Endothelial cell (in vitro differentiated cells): Measurements from ENCODE around the gene RAB17. TPM values are rescaled to one million over a fixed set of nuclear protein-coding genes. Genes with fewer than 3 reads are reported as not detected.

Experiments used
- DNase-seq: peaks from one replicate; pipeline ENCODE4 v3.0.0; 2021; ENCODE audit warnings: low spot score
- H3K27ac Mint-ChIP-seq: one replicate; pipeline ENCODE4 v1.8.0; 2021; ENCODE audit warnings: mixed read lengths, inconsistent platforms; ENCODE audit not compliant: unreplicated experiment
- H3K27me3 Mint-ChIP-seq: one replicate; pipeline ENCODE4 v1.8.0; 2021; ENCODE audit warnings: mild to moderate bottlenecking, moderate library complexity, mixed read lengths, inconsistent platforms; ENCODE audit not compliant: unreplicated experiment
- H3K36me3 Mint-ChIP-seq: one replicate; pipeline ENCODE4 v1.8.0; 2021; ENCODE audit warnings: mild to moderate bottlenecking, low read depth, mixed read lengths, inconsistent platforms; ENCODE audit not compliant: unreplicated experiment
- H3K4me1 Mint-ChIP-seq: one replicate; pipeline ENCODE4 v1.8.0; 2021; ENCODE audit warnings: mild to moderate bottlenecking, mixed read lengths, inconsistent platforms; ENCODE audit not compliant: unreplicated experiment
- H3K4me3 Mint-ChIP-seq: one replicate; pipeline ENCODE4 v1.8.0; 2021; ENCODE audit warnings: mild to moderate bottlenecking, mixed read lengths, inconsistent platforms; ENCODE audit not compliant: unreplicated experiment
- H3K9me3 Mint-ChIP-seq: one replicate; pipeline ENCODE4 v1.8.0; 2021; ENCODE audit warnings: mixed read lengths, inconsistent platforms; ENCODE audit not compliant: unreplicated experiment
- total RNA-seq: library from RNA; stranded (reverse); fragmentation: NEBNext Ultra II Directional; extraction: Animal tissue kit (Norgen Biotek cat#: 25700); gene quantifications from one replicate; pipeline ENCODE4 v1.2.1, GENCODE V29; 2021; ENCODE audit not compliant: unreplicated experiment
- TF ChIP-seq, protein P1 (sequence below): fragments of 200-600 bp; sonication (generic); IDR thresholded peaks from one replicate; pipeline ENCODE4 v1.5.0; 2021; ENCODE audit warnings: antibody characterized with exemption; ENCODE audit not compliant: unreplicated experiment

RAB17 gene
- total RNA-seq, 1 donor from 2014 or later, result 1.5 TPM

- Mint-ChIP-seq H3K4me1 (peaks cover 30% of the 10 kb centered on the region), H3K4me3 (no peak overlapping the region), H3K27me3 (peaks cover 3% of the 10 kb centered on the region), H3K9me3 (no peaks in the 10 kb centered on the region), H3K36me3 (no peaks in the 10 kb centered on the region), H3K27ac (no peak overlapping the region)
- TF ChIP-seq, protein P1, sequence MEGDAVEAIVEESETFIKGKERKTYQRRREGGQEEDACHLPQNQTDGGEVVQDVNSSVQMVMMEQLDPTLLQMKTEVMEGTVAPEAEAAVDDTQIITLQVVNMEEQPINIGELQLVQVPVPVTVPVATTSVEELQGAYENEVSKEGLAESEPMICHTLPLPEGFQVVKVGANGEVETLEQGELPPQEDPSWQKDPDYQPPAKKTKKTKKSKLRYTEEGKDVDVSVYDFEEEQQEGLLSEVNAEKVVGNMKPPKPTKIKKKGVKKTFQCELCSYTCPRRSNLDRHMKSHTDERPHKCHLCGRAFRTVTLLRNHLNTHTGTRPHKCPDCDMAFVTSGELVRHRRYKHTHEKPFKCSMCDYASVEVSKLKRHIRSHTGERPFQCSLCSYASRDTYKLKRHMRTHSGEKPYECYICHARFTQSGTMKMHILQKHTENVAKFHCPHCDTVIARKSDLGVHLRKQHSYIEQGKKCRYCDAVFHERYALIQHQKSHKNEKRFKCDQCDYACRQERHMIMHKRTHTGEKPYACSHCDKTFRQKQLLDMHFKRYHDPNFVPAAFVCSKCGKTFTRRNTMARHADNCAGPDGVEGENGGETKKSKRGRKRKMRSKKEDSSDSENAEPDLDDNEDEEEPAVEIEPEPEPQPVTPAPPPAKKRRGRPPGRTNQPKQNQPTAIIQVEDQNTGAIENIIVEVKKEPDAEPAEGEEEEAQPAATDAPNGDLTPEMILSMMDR, result no peak
- DNase-seq, result no peak
Measured at GRCh38 chr2:237533668-237534161, 56.8 kb downstream of the RAB17 start.

- TF ChIP-seq, protein P1, result no peak
- Mint-ChIP-seq H3K4me3 (no peak overlapping the region), H3K4me1 (peaks cover 30% of the 10 kb centered on the region), H3K36me3 (no peaks in the 10 kb centered on the region), H3K27me3 (peaks cover 2% of the 10 kb centered on the region), H3K9me3 (no peaks in the 10 kb centered on the region), H3K27ac (no peak overlapping the region)
- no peak for DNase-seq
Measured at GRCh38 chr2:237532160-237532559, 58.4 kb downstream of the RAB17 start.

DNA sequence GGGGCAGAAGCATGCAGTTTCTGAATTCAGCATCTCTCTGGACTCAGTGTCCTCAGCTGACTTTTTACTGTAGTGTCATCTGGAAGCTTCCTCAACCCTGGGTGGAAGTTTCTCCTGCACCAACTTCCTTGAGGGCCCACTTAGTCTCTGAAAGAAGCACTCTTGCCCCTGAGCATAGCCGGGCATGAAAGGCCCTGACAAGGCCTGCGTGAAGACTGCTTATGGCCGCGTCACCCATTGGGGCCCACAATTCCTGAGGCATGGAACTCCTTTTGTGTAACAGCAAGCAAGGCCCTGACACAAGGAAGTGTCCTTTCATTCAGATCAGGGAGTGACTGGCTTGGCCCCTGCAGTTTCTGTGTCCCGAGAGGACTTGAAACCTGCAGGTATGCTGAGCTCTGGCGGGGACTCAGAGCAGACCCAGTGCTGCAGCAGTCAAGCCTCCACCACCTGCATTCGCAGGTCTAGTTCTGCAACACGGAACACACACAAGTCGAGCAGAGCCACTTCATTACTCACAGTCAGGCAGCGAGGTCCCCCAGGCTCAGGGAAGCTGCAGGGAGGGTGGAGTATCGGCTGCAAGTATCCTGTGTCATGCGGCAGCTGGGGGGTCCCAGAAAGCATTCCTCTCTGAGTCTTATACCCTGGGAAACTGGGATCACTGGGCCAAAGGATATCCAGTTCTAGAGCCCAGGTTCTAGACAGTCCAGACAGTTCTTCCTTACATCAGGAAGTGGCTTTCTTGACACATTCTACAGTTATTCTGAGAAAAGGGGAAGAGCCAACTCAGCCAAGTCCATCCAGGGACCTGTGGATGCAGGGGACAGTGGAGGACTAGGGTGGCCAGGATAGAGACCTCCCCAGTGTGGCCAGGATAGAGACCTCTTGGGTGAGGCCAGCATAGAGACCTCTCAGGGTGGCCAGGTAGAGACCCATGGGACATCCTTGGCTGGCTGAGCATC is 59.8 kb downstream of the RAB17 start:
- H3K4me1 Mint-ChIP-seq, result peaks cover 30% of the 10 kb centered on the region
- no peaks in the 10 kb centered on the region for H3K27me3 Mint-ChIP-seq
- H3K4me3 Mint-ChIP-seq, result no peak overlapping the region
- H3K27ac Mint-ChIP-seq, result no peak overlapping the region
- no peak for DNase-seq
- TF ChIP-seq, protein P1, result no peak
- no peaks in the 10 kb centered on the region for H3K9me3 Mint-ChIP-seq
- H3K36me3 Mint-ChIP-seq, result no peaks in the 10 kb centered on the region

DNA sequence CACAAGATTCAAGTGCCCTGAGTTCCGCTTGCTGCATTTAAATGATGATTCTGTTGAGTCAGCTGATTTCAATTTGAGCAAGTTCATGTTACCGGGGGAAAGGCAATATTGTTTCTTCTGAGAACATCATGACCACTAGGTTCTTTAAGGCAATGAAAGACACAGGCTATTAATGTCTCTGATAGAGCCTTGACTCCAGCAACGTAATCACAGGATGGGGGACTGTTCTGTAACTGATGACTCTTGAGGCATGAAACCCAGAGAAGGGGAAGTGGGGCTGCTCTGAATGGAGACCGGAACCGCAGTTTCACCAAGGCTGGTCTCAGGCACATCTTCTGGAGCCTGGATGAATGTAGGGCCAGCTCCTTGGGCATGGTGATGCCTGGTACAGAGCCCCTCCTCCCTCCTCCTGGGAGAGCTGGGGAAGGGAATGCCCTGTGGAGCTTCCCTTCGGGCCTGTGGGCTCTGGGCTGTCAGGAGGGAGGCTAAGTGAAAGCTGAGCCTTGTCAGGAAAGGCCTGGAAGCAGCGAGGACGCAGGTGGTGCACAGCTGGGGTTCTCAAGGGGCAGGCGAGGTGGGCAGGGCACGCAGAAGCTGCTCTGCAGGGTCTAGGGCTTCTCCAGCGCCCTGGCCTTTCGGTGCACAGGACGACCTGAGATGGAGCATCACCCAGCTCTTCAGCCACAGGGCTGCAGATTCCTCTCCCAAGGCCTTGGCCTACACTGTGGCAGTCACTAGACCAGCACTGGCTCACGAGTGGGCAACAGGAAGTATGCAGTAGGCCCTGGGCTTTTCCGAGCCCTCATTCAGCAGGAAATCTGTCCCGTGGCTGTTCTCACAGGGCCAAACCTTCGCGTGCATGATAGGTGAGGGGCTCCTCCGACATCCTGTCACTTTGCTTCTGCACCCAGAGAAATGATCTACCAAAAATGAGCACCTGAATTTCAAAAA is 60.8 kb downstream of the RAB17 start:
- peaks cover 30% of the 10 kb centered on the region for H3K4me1 Mint-ChIP-seq
- DNase-seq, result no peak
- H3K27ac Mint-ChIP-seq, result no peak overlapping the region
- H3K4me3 Mint-ChIP-seq, result no peak overlapping the region
- TF ChIP-seq, protein P1, result no peak
- H3K9me3 Mint-ChIP-seq, result no peaks in the 10 kb centered on the region
- no peaks in the 10 kb centered on the region for H3K27me3 Mint-ChIP-seq
- no peaks in the 10 kb centered on the region for H3K36me3 Mint-ChIP-seq
